ENCODE data around the gene TGIF1. TPM values are rescaled to one million over a fixed set of nuclear protein-coding genes. Genes with fewer than 3 reads are reported as not detected.

The TGIF1 gene
- total and polyA plus RNA-seq, 9 of the 15 experiments (the other 6 are each of a cell fraction or from before 2014, with no cell fraction given), result 16.1 to 77.7 (median 44.6) TPM

DNA sequence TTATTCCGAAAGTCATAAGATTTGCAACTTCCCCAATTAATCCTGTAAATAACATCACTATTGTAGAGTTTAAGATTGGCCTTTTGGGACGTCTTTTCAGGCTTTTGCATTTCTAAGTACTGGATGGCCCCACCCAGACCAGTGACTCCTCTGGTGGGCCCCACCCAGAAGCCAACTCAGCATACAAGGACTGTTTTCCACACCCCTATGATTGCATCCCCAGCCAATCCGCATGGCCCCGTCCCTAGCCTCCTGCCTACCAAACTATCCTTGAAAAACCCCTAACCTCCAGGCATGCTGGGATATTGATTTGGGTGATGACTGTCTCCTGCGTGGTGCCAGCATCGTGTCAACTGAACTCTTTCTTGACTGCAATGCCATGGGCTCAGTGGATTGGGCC is 24.5 kb upstream of the TGIF1 start:
- no peaks in the 10 kb centered on the region for H3K9me1 ChIP-seq (ENCODE audit: control insufficient read depth, insufficient read depth, low read length)
- peak; percentile 97 for ATAC-seq
- 45% methylated on average over 6 of the region's 6 CpGs for WGBS (ENCODE audit: insufficient coverage, low coverage, missing lambda C conversion rate)
- H3K27me3 ChIP-seq (ENCODE audit: control insufficient read depth in 2 of 2, insufficient read depth in 2 of 2, low read length in 2 of 2), result no peaks in the 10 kb centered on the region
- intact Hi-C loops (cut with micrococcal nuclease) (no loop called here), in situ Hi-C loops (cut with MboI) (no loop called here)
- H3K79me2 ChIP-seq (ENCODE audit: control insufficient read depth, insufficient read depth, low read length), result no peaks in the 10 kb centered on the region
- H3K9ac ChIP-seq (ENCODE audit: insufficient read depth in 1 of 2, low read depth in 2 of 2, low read length in 2 of 2), result no peak overlapping the region
- peaks cover 3 to 7% of the 10 kb centered on the region in 2 experiments; a peak in 3 of 5 replicates for H3K4me1 ChIP-seq (replicated peaks in 1 of 2; ENCODE audit: control insufficient read depth in 2 of 2, insufficient read depth in 2 of 2, low read length in 2 of 2)
- no peaks in the 10 kb centered on the region for H4K20me1 ChIP-seq (replicated peaks; ENCODE audit: control insufficient read depth, insufficient read depth, low read length)
- H3K4me2 ChIP-seq (ENCODE audit: insufficient read depth, low read length), result no peak overlapping the region; the same call in 1 of the 2 replicates
- BruUV-seq (replicated peaks), result no TSS peak
- ChIA-PET POLR2A (interaction anchor here (0.7 to 1.4 kb wide), 3 partner anchors 13 to 44 kb away, joined by 3 read pairs; no protein-coding TSS in a partner anchor), CTCF (ENCODE audit: low intra/inter-chr PET ratio) (no interaction called here)
- 0 out of 2 replicates have a peak, but pooled peaks cover 3% of the 10 kb centered on the region for H3K9me3 ChIP-seq (replicated peaks; ENCODE audit: control insufficient read depth, insufficient read depth, low read depth, low read length)
- peak overlapping the region; percentile 80 for H2AFZ ChIP-seq (ENCODE audit: low read depth, low read length)
- peak; percentile 59 for FAIRE-seq
- H3K36me3 ChIP-seq (ENCODE audit: control insufficient read depth, insufficient read depth, low read length), result no peaks in the 10 kb centered on the region
- peak; percentile 59 to 65 (median 63) for DNase-seq (ENCODE audit: extremely low read depth in 1 of 4, low spot score in 3 of 4)
- H3K27ac ChIP-seq (ENCODE audit: extremely low read depth, low read depth, low read length), result no peak overlapping the region
- H3K4me3 ChIP-seq, result no peak overlapping the region
- TF ChIP-seq NR2C1 (IDR thresholded peaks at IDR 0.05) (no peak), NR2C1 (tag; IDR thresholded peaks at IDR 0.05) (0 out of 2 replicates have a peak, but pooled peaks have one; percentile 13), SMARCB1 (IDR thresholded peaks at IDR 0.05; ENCODE audit: insufficient read length, low read depth) (no peak), NFIC (IDR thresholded peaks at IDR 0.05) (no peak), L3MBTL2 (IDR thresholded peaks at IDR 0.05) (0 out of 2 replicates have a peak, but pooled peaks have one; percentile 16), ZNF316 (IDR thresholded peaks at IDR 0.05) (peak; percentile 36; the same call in 1 of the 2 replicates), PRPF4 (IDR thresholded peaks at IDR 0.05; ENCODE audit: insufficient read depth, low read depth, low read length, poor library complexity, severe bottlenecking) (no peak), C11orf30 (IDR thresholded peaks at IDR 0.05; ENCODE audit: low read depth) (peak; percentile 42; the same call in 1 of the 2 replicates), NR1H2 (CRISPR knock-in tag; IDR thresholded peaks at IDR 0.05) (no peak), ETV1 (tag; conservative IDR thresholded peaks at IDR 0.05; ENCODE audit: low read depth) (no peak), RB1 (IDR thresholded peaks at IDR 0.05; ENCODE audit: low read depth) (no peak), HDAC3 (IDR thresholded peaks at IDR 0.05; ENCODE audit: borderline replicate concordance, partially characterized antibody) (no peak), HDAC1 (IDR thresholded peaks at IDR 0.05) (no peak), HNRNPK (IDR thresholded peaks at IDR 0.05; ENCODE audit: low read depth, low read length, poor library complexity, severe bottlenecking) (no peak), XRCC5 (IDR thresholded peaks at IDR 0.05; ENCODE audit: low read depth, low read length) (no peak), SAFB2 (IDR thresholded peaks at IDR 0.05; ENCODE audit: borderline replicate concordance, low read depth, low read length, severe bottlenecking) (no peak)
- TF ChIP-seq, protein P1, sequence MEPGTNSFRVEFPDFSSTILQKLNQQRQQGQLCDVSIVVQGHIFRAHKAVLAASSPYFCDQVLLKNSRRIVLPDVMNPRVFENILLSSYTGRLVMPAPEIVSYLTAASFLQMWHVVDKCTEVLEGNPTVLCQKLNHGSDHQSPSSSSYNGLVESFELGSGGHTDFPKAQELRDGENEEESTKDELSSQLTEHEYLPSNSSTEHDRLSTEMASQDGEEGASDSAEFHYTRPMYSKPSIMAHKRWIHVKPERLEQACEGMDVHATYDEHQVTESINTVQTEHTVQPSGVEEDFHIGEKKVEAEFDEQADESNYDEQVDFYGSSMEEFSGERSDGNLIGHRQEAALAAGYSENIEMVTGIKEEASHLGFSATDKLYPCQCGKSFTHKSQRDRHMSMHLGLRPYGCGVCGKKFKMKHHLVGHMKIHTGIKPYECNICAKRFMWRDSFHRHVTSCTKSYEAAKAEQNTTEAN (CRISPR knock-in tag; IDR thresholded peaks at IDR 0.05), result no peak
- TF ChIP-seq, protein P2, sequence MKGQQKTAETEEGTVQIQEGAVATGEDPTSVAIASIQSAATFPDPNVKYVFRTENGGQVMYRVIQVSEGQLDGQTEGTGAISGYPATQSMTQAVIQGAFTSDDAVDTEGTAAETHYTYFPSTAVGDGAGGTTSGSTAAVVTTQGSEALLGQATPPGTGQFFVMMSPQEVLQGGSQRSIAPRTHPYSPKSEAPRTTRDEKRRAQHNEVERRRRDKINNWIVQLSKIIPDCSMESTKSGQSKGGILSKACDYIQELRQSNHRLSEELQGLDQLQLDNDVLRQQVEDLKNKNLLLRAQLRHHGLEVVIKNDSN (CRISPR knock-in tag; IDR thresholded peaks at IDR 0.05), result no peak
- TF ChIP-seq, protein P3, sequence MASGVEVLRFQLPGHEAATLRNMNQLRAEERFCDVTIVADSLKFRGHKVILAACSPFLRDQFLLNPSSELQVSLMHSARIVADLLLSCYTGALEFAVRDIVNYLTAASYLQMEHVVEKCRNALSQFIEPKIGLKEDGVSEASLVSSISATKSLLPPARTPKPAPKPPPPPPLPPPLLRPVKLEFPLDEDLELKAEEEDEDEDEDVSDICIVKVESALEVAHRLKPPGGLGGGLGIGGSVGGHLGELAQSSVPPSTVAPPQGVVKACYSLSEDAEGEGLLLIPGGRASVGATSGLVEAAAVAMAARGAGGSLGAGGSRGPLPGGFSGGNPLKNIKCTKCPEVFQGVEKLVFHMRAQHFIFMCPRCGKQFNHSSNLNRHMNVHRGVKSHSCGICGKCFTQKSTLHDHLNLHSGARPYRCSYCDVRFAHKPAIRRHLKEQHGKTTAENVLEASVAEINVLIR (CRISPR knock-in tag; IDR thresholded peaks at IDR 0.05), result no peak
- TF ChIP-seq, protein P4, sequence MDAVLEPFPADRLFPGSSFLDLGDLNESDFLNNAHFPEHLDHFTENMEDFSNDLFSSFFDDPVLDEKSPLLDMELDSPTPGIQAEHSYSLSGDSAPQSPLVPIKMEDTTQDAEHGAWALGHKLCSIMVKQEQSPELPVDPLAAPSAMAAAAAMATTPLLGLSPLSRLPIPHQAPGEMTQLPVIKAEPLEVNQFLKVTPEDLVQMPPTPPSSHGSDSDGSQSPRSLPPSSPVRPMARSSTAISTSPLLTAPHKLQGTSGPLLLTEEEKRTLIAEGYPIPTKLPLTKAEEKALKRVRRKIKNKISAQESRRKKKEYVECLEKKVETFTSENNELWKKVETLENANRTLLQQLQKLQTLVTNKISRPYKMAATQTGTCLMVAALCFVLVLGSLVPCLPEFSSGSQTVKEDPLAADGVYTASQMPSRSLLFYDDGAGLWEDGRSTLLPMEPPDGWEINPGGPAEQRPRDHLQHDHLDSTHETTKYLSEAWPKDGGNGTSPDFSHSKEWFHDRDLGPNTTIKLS (IDR thresholded peaks at IDR 0.05; ENCODE audit: borderline replicate concordance, low read depth), result peak; percentile 49; the same call in 1 of the 2 replicates

All from K562 (cell line).